Measurements from ENCODE around the gene SQSTM1.

Gene SQSTM1

GRCh38 chr5:179805529-179806249, 15.0 kb upstream of the SQSTM1 start:
- DNase-seq (ENCODE audit: low read depth in 2 of 2) = no peak

GRCh38 chr5:179806250-179807048, 14.3 kb upstream of the SQSTM1 start, which contains the start of gene MGAT4B:
TSS of gene MGAT4B (minus strand) at chr5:179806866. CDS start at chr5:179806583, 283 bp downstream.
- peak in 1 of 2 donors; percentile 21 for DNase-seq (ENCODE audit: low read depth in 2 of 2)

- no peak for DNase-seq (ENCODE audit: low read depth in 2 of 2)
Observed at GRCh38 chr5:179812135-179812825, 8.4 kb upstream of the SQSTM1 start.

GRCh38 chr5:179812997-179813607, 7.6 kb upstream of the SQSTM1 start:
- DNase-seq (ENCODE audit: low read depth in 2 of 2) = no peak

- no peak for DNase-seq (ENCODE audit: low read depth in 2 of 2)
Observed at GRCh38 chr5:179814090-179814489, 6.6 kb upstream of the SQSTM1 start.

GRCh38 chr5:179815491-179816249, 5.0 kb upstream of the SQSTM1 start:
- DNase-seq (ENCODE audit: low read depth in 2 of 2) = no peak

DNA sequence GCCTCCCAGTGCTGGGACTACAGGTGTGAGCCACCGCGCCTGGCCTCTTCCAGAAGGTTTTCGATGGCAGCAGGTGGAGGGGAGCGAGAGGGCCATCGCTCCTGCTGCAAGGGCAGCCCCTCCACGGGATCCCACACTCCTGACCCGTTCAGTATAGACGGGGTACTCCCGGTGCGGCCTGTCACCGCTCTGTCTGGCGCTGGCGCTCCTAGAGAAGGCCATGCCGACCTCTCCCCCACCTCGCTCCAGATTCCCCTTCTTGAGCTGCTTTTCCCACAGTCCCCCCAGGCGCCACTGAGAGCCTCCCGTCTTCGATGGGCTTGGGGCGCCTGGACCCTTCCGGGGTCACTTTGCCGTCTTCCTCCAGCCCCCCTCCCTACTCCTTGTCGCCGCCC, 4.3 kb upstream of the SQSTM1 start:
- no peak for DNase-seq (ENCODE audit: low read depth in 2 of 2)

DNA sequence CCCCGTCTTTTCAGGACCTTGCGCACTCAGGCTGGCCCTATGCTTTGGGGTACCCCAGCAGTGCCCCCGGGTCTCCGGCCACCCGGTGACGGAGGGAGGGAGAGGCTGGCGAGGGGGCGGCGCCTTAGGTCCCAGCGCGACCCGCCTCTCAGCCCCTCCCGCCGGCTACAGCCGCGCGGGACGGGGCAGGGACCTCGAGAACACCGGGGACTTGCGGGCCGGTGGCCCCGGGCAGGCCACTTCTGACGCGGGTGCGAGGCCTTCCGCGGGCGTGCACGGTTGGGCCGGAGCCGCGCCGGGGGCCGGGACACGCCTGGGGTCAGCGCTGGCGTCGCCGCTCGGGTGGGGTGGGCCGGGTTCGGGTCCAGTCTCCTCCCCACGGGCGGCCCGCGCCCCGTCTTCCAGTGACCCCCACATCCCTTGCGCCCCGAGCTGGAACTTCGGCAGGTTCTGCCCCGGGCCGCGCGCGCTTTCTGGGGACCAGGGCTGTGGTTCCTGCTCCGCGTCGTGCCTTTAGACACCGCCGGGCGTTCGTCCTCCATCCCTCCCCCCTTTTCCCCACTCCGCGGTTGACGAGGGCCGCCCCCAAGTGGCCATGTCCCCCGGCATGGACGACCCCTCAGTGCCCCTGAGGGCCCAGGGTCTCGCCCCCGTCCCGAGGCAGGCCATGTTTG, 3.8 kb upstream of the SQSTM1 start:
- DNase-seq (ENCODE audit: low read depth in 2 of 2) = no peak

DNA sequence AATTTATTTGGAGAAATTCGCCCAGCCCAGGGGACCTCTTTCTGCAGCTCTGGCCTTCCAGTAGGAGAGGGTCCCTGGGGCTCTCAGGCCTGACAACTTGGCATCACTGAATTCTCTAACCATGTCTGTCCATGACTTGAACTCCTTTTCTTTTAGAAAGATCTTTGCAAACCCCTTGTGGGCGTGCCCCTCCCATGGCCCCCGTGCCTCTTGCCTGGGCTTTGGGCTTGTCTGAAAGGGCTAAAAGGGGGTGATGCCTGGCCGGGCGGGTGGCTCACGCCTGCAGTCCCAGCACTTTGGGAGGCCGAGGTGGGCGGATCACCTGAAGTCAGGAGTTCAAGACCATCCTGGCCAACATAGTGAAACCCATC, 3.2 kb upstream of the SQSTM1 start:
- no peak for DNase-seq (ENCODE audit: low read depth in 2 of 2)

DNA sequence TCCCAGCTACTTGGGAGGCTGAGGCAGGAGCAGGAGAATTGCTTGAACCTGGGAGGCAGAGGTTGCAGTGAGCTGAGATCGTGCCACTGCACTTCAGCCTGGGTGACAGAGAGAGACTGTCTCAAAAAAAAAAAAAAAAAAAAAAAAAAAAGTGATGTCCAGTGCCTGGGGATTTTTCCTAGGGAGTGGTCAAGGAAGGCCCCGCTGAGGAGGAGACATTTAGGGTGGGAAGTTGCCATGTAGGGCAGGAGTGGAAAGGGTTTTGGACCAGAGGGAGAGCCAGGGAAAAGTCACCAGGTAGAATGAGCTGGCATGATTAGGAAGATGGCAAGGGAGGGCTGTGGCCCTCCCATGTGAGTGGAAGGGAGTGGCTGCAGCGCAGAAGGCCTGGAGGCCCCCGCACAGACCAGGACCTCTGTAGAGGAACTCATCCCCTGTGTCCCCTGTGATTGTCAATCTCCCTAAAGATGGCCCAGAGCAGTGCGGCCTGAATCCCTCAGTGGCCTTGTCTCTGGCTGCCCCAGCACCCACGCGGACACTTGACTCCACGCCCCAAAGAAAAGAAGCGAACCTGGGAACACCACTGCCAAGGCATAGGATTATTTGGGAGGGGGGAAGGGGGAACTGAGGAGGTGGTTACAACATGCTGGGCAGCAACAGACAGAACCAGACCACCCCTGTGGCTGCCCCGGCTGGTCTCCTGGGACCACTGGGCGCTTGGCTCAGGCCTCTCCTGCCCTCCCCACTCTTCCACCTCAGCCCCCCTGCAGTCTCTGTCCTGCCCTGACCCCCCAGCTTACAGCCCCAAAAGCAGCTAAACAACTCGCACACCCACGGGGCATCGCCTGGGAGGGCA, 2.6 kb upstream of the SQSTM1 start:
- DNase-seq (ENCODE audit: low read depth in 2 of 2) = no peak

- DNase-seq (ENCODE audit: low read depth in 2 of 2) = peak; percentile 73 to 78
Observed at GRCh38 chr5:179818746-179819295, 1.9 kb upstream of the SQSTM1 start.

GRCh38 chr5:179819296-179820126, 1.2 kb upstream of the SQSTM1 start:
- no peak for DNase-seq (ENCODE audit: low read depth in 2 of 2)

DNA sequence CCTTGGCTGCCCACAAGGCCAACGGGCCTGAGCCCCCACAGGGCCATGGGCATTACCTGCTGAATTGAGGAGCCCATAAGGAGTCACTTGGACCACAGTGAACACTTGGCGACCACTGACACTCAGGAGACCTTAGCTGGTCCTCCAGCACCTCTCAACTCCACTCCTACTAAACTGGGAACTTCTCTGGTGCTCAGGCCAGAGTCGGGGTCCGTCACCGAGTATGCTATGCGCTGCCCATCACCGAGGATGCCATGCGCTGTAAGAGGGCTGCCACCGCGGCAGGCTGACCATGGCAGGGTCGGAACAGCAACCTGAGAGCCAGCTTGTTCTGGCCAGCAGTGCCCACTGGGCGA, 600 bp upstream of the SQSTM1 start:
- DNase-seq (ENCODE audit: low read depth in 2 of 2) = no peak

DNA sequence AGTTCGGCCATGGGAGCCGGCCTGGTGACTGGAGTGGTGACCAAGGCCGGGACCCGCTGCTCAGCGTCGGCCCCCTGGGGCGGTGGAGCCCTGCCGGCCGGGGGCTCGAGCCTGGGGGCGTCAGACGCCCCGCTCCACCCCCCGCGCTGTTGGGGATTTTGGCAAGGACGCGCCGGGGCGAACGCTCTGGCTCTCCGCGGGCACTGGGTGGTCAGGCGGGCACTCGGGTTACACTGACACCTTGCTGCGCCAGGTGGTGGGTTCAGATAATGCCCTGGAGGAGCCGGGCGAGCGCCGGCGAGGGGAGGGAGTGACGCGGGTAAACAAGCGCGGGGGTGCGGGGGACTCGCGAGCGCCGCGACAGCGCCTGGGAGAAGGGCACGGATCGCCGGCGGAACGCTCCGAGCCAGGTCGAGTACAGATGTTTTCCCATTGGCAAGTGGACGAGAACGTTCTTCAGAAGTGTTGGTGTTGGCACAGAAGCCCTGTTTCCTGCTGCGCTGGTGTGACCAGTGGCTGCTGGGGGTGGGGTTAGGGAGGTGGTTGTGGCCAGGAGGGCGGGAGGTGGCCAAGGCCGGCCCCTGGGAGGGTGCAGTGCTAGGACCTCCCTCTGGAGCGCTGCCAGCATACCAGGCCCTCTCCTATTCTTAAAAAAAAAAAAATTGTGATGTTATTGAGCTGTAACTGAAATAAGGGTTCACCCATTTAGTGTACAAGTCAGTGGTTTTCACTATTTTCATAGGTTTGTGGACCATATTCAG, 773 bp downstream of the SQSTM1 start:
- DNase-seq (ENCODE audit: low read depth in 2 of 2) = peak; percentile 67 to 73

DNA sequence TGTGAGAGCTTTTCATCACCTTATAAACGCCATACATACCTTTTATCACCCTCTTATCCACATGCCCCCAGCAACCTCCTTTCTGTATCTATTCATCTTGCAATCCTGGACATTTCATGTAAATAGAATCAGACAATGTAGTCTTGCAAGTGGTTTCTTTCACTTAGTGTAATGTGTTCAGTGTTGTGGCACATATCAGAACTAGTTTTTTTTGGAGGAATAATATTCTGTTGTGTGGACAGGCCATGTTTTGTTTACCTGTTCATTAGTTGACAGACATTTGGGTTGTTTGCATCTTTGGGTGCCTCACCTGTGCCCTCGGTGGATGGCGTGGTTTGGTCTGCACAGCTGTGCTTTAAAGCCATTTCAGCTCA, 1.3 kb downstream of the SQSTM1 start:
- no peak for DNase-seq (ENCODE audit: low read depth in 2 of 2)

DNA sequence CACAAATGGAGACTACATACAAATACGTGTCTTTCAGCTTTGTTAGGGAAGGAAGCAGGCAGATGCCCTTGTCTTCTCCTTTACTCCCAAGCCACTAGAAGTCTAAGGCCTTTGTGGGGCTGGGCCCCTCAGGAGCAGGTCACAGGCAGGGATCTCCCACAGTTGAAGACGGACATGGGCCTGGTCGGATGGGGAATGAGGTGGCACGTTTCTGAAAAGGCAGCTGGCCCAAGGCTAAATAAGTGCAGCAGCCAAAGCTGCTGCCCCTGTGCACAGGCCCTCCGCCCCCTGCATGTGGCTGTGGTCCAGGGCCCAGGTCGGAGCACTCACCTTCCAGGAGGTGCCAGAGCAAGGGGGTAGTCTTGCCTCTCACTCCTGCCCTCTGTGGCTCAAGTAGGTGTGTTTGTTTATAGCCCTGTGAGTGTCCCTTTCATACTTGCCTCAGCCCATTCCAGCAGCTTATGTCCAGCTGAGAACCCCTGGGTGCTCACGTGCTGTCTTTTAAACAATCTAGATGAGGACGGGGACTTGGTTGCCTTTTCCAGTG, 1.8 kb downstream of the SQSTM1 start:
- no peak for DNase-seq (ENCODE audit: low read depth in 2 of 2)

DNA sequence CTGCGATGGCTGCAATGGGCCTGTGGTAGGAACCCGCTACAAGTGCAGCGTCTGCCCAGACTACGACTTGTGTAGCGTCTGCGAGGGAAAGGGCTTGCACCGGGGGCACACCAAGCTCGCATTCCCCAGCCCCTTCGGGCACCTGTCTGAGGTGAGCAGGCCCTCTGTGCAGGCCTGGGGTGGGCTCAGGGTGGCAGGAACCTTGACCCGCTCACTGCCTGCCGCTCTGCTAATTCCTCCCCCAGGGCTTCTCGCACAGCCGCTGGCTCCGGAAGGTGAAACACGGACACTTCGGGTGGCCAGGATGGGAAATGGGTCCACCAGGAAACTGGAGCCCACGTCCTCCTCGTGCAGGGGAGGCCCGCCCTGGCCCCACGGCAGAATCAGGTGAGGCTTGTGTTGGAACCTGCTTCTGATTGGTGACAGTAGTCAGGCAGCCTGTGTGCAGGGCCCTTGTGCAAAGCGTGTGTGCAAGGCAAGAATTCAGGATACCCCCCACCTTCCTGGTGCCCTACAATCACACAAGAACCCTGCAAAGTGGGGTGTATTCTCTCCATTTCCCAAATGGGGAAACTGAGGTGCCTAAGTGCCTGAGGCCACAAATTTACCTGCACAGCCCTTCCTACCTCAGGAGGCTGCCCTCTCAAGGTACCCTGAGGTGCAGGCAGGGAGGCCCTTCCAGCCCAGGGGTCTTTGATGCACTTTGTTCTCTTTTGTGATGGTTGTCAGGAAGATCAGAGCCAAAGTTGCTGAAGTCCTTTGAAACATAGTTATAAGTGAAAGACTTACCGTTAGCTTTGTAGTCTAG, 3.4 kb downstream of the SQSTM1 start:
- DNase-seq (ENCODE audit: low read depth in 2 of 2) = no peak

All from activated CD8-positive, alpha-beta memory T cell treated with anti-CD3 and anti-CD28 coated beads for 4 hours (primary cell).